Measurements from ENCODE around the gene IL3. TPM values are rescaled to one million over a fixed set of nuclear protein-coding genes. Genes with fewer than 3 reads are reported as not detected.

Gene IL3
- total RNA-seq, 1 donor from 2014 or later, result not detected

GRCh38 chr5:132030610-132031009 is 29.8 kb upstream of the IL3 start:
- Histone ChIP-seq H3K4me3 (ENCODE audit: insufficient read depth, low read depth, low read length) (no peak overlapping the region), H2AFZ (ENCODE audit: low read depth, low read length) (no peak overlapping the region), H3K4me2 (ENCODE audit: low read length) (no peak overlapping the region), H3K36me3 (ENCODE audit: insufficient read depth, low read length) (no peaks in the 10 kb centered on the region), H3K79me2 (ENCODE audit: insufficient read depth, low read length) (no peaks in the 10 kb centered on the region), H3K9me3 (ENCODE audit: insufficient read depth, low read depth, low read length) (no peaks in the 10 kb centered on the region), H4K20me1 (ENCODE audit: insufficient read depth, low read length) (no peaks in the 10 kb centered on the region), H3K27ac (ENCODE audit: low read depth, low read length) (no peak overlapping the region), H3K9ac (ENCODE audit: low read length) (no peak overlapping the region), H3K4me1 (ENCODE audit: insufficient read depth, low read length) (no peaks in the 10 kb centered on the region), H3K27me3 (ENCODE audit: insufficient read depth, low read length) (peaks cover 3% of the 10 kb centered on the region)
- FAIRE-seq (no peak), DNase-seq (ENCODE audit: low read depth) (no peak)
- peaks cover 21% of the 10 kb centered on the region for H3K27me3 Mint-ChIP-seq (ENCODE audit: low read depth, unreplicated experiment)
- no peak overlapping the region for H3K27ac Mint-ChIP-seq (ENCODE audit: unreplicated experiment)
- no peak for TF ChIP-seq EZH2 (IDR thresholded peaks at IDR 0.05; ENCODE audit: insufficient read depth, low read length)
- TF ChIP-seq CTCF (IDR thresholded peaks at IDR 0.05; ENCODE audit: insufficient read depth, low read depth, low read length), result no peak
- no peak overlapping the region for H3K4me3 Mint-ChIP-seq (ENCODE audit: unreplicated experiment)
- no peaks in the 10 kb centered on the region for H3K9me3 Mint-ChIP-seq (ENCODE audit: unreplicated experiment)
- H3K4me1 Mint-ChIP-seq (ENCODE audit: low read depth, unreplicated experiment), result no peaks in the 10 kb centered on the region
- no peaks in the 10 kb centered on the region for H3K36me3 Mint-ChIP-seq (ENCODE audit: low read depth, unreplicated experiment)

GRCh38 chr5:132032196-132032595 is 28.3 kb upstream of the IL3 start:
- no peaks in the 10 kb centered on the region for H3K9me3 Mint-ChIP-seq (ENCODE audit: unreplicated experiment)
- DNase-seq (ENCODE audit: low read depth) (no peak), FAIRE-seq (no peak)
- H3K4me1 ChIP-seq (ENCODE audit: insufficient read depth, low read length), result no peaks in the 10 kb centered on the region
- no peak overlapping the region for H2AFZ ChIP-seq (ENCODE audit: low read depth, low read length)
- no peak overlapping the region for H3K27ac ChIP-seq (ENCODE audit: low read depth, low read length)
- H3K4me2 ChIP-seq (ENCODE audit: low read length), result no peak overlapping the region
- no peaks in the 10 kb centered on the region for H3K79me2 ChIP-seq (ENCODE audit: insufficient read depth, low read length)
- H3K4me3 ChIP-seq (ENCODE audit: insufficient read depth, low read depth, low read length), result no peak overlapping the region
- H3K4me3 Mint-ChIP-seq (ENCODE audit: unreplicated experiment), result no peak overlapping the region
- peaks cover 3% of the 10 kb centered on the region for H3K27me3 ChIP-seq (ENCODE audit: insufficient read depth, low read length)
- no peaks in the 10 kb centered on the region for H3K36me3 Mint-ChIP-seq (ENCODE audit: low read depth, unreplicated experiment)
- no peak for TF ChIP-seq CTCF (IDR thresholded peaks at IDR 0.05; ENCODE audit: insufficient read depth, low read depth, low read length)
- no peak for TF ChIP-seq EZH2 (IDR thresholded peaks at IDR 0.05; ENCODE audit: insufficient read depth, low read length)
- no peak overlapping the region for H3K27ac Mint-ChIP-seq (ENCODE audit: unreplicated experiment)
- H4K20me1 ChIP-seq (ENCODE audit: insufficient read depth, low read length), result no peaks in the 10 kb centered on the region
- peaks cover 20% of the 10 kb centered on the region for H3K27me3 Mint-ChIP-seq (ENCODE audit: low read depth, unreplicated experiment)
- H3K9me3 ChIP-seq (ENCODE audit: insufficient read depth, low read depth, low read length), result no peaks in the 10 kb centered on the region
- no peaks in the 10 kb centered on the region for H3K4me1 Mint-ChIP-seq (ENCODE audit: low read depth, unreplicated experiment)
- H3K9ac ChIP-seq (ENCODE audit: low read length), result no peak overlapping the region
- H3K36me3 ChIP-seq (ENCODE audit: insufficient read depth, low read length), result no peaks in the 10 kb centered on the region

GRCh38 chr5:132033122-132033521 is 27.3 kb upstream of the IL3 start:
- Mint-ChIP-seq H3K9me3 (ENCODE audit: unreplicated experiment) (no peaks in the 10 kb centered on the region), H3K4me1 (ENCODE audit: low read depth, unreplicated experiment) (no peaks in the 10 kb centered on the region), H3K4me3 (ENCODE audit: unreplicated experiment) (no peak overlapping the region), H3K36me3 (ENCODE audit: low read depth, unreplicated experiment) (no peaks in the 10 kb centered on the region), H3K27ac (ENCODE audit: unreplicated experiment) (no peak overlapping the region), H3K27me3 (ENCODE audit: low read depth, unreplicated experiment) (peaks cover 15% of the 10 kb centered on the region)
- H3K27ac ChIP-seq (ENCODE audit: low read depth, low read length), result no peak overlapping the region
- H2AFZ ChIP-seq (ENCODE audit: low read depth, low read length), result no peak overlapping the region
- H3K9me3 ChIP-seq (ENCODE audit: insufficient read depth, low read depth, low read length), result no peaks in the 10 kb centered on the region
- no peak overlapping the region for H3K4me2 ChIP-seq (ENCODE audit: low read length)
- TF ChIP-seq EZH2 (IDR thresholded peaks at IDR 0.05; ENCODE audit: insufficient read depth, low read length) (no peak), CTCF (IDR thresholded peaks at IDR 0.05; ENCODE audit: insufficient read depth, low read depth, low read length) (no peak)
- no peak for DNase-seq (ENCODE audit: low read depth)
- H4K20me1 ChIP-seq (ENCODE audit: insufficient read depth, low read length), result no peaks in the 10 kb centered on the region
- FAIRE-seq, result no peak
- H3K36me3 ChIP-seq (ENCODE audit: insufficient read depth, low read length), result no peaks in the 10 kb centered on the region
- no peak overlapping the region for H3K9ac ChIP-seq (ENCODE audit: low read length)
- no peak overlapping the region for H3K4me3 ChIP-seq (ENCODE audit: insufficient read depth, low read depth, low read length)
- H3K79me2 ChIP-seq (ENCODE audit: insufficient read depth, low read length), result no peaks in the 10 kb centered on the region
- H3K27me3 ChIP-seq (ENCODE audit: insufficient read depth, low read length), result peaks cover 3% of the 10 kb centered on the region
- no peaks in the 10 kb centered on the region for H3K4me1 ChIP-seq (ENCODE audit: insufficient read depth, low read length)
